ENCODE results near the gene NAP1L4. TPM values are rescaled to one million over a fixed set of nuclear protein-coding genes. Genes with fewer than 3 reads are reported as not detected.
A peak's percentile ranks its signal among the peaks of the same experiment; 100 is the strongest.

Gene NAP1L4
- total and polyA plus RNA-seq, 2 of the 4 experiments (the other 2 are of a cell fraction): 71.5 to 80.7 TPM

- 0 out of 2 replicates have a peak overlapping the region, but pooled peaks have one; percentile 9 for H3K4me2 ChIP-seq (ENCODE audit: low read depth, low read length)
- CTCF ChIA-PET: interaction anchor here (1.3 kb wide), 1 partner anchor 413 kb away, joined by 3 read pairs; no protein-coding TSS in a partner anchor
- H3K27me3 ChIP-seq (ENCODE audit: control insufficient read depth, insufficient read depth, low read length): no peaks in the 10 kb centered on the region
- H3K4ac ChIP-seq (ENCODE audit: low read depth, low read length): peak overlapping the region; percentile 45; the same call in 1 of the 2 replicates
- H3K79me1 ChIP-seq (ENCODE audit: low read depth in 1 of 2, low read length in 2 of 2): peaks cover 18 to 73% of the 10 kb centered on the region in 2 experiments
- no peak overlapping the region for H4K5ac ChIP-seq (ENCODE audit: low read depth, low read length)
- peak overlapping the region; percentile 14 for H2AK5ac ChIP-seq (ENCODE audit: low read depth, low read length)
- H4K20me1 ChIP-seq (ENCODE audit: insufficient read depth, low read length): peaks cover 7% of the 10 kb centered on the region; the same call in 1 of the 2 replicates
- intact Hi-C loops (cut with micrococcal nuclease) (no loop called here), dilution Hi-C loops (cut with HindIII; ENCODE audit: low sequenced_read_pairs, unreplicated experiment) (no loop called here), in situ Hi-C loops (cut with MboI; ENCODE audit: low sequenced_read_pairs) (no loop called here)
- no peak overlapping the region for H2BK120ac ChIP-seq (ENCODE audit: low read depth, low read length)
- BruUV-seq (replicated peaks): no TSS peak
- 60% methylated on average over 4 of the region's 8 CpGs; no CpG with 5 or more reads in 1 of the 2 experiments for WGBS, 2 experiments (ENCODE audit: extremely low coverage in 2 of 2, insufficient read length in 1 of 2)
- H3K4me3 ChIP-seq (ENCODE audit: insufficient read depth, low read depth, low read length): no peak overlapping the region
- no peak overlapping the region for H2AK9ac ChIP-seq (replicated peaks; ENCODE audit: low read depth, low read length, poor library complexity)
- H3K18ac ChIP-seq (ENCODE audit: low read depth, low read length): no peak overlapping the region
- no peaks in the 10 kb centered on the region for H3K9me3 ChIP-seq (ENCODE audit: control insufficient read depth, insufficient read depth, low read length)
- H4K91ac ChIP-seq (ENCODE audit: insufficient read depth, low read depth, low read length): no peak overlapping the region
- H2AFZ ChIP-seq (replicated peaks; ENCODE audit: low read length, poor library complexity): no peak overlapping the region
- peak overlapping the region; percentile 12 for H3K27ac ChIP-seq (ENCODE audit: insufficient read depth, low read length)
- no peak overlapping the region for H3K56ac ChIP-seq (ENCODE audit: extremely low read depth, insufficient read depth, low read length)
- peak overlapping the region; percentile 33 for H3K23ac ChIP-seq (ENCODE audit: low read depth, low read length)
- no peak overlapping the region; the same call in 1 of the 2 replicates for H3K14ac ChIP-seq (replicated peaks; ENCODE audit: low read depth, low read length)
- POLR2A ChIA-PET (ENCODE audit: unreplicated experiment): interaction anchor here (0.5 to 0.6 kb wide), 2 partner anchors 106 to 545 kb away, joined by 3 read pairs; partner anchors contain the start of gene TSSC4
- no peak overlapping the region for H2BK15ac ChIP-seq (ENCODE audit: low read depth, low read length)
- H3K9me1 ChIP-seq (ENCODE audit: insufficient read depth, low read length): peaks cover 8% of the 10 kb centered on the region
- H2BK20ac ChIP-seq (ENCODE audit: low read depth, low read length): peak overlapping the region; percentile 9; the same call in 1 of the 2 replicates
- H3K36me3 ChIP-seq (ENCODE audit: control insufficient read depth, insufficient read depth, low read length): peaks cover 33% of the 10 kb centered on the region
- DNase-seq (no peak), ATAC-seq (ENCODE audit: low read depth) (peak; percentile 6)
- no peak overlapping the region for H3K9ac ChIP-seq (ENCODE audit: low read depth, low read length)
- peak overlapping the region; percentile 13 for H2BK5ac ChIP-seq (ENCODE audit: low read depth, low read length, poor library complexity, severe bottlenecking)
- H3K4me1 ChIP-seq (ENCODE audit: control insufficient read depth, insufficient read depth, low read length): peaks cover 7% of the 10 kb centered on the region; the same call in 1 of the 2 replicates
- peak overlapping the region in 1 of 2 experiments; percentile 22; a peak in 1 of 4 replicates for H4K8ac ChIP-seq (ENCODE audit: low read depth in 2 of 2, low read length in 2 of 2)
- TF ChIP-seq FOS (IDR thresholded peaks at IDR 0.05; ENCODE audit: low read depth, low read length): no peak
- no peak for TF ChIP-seq RCOR1 (IDR thresholded peaks at IDR 0.05; ENCODE audit: insufficient replicate concordance, low read length)
- no peak for TF ChIP-seq MAFK (IDR thresholded peaks at IDR 0.05; ENCODE audit: low read depth, low read length)
- no peak for TF ChIP-seq POLR2A (IDR thresholded peaks at IDR 0.05; ENCODE audit: low read depth, low read length)
- no peak for TF ChIP-seq MXI1 (IDR thresholded peaks at IDR 0.05; ENCODE audit: borderline replicate concordance, low read depth, low read length)
- no peak for TF ChIP-seq RFX5 (IDR thresholded peaks at IDR 0.05; ENCODE audit: low read depth, low read length)
- no peak for TF ChIP-seq MAZ (IDR thresholded peaks at IDR 0.05; ENCODE audit: borderline replicate concordance, low read depth, low read length)
- no peak for TF ChIP-seq SMC3 (IDR thresholded peaks at IDR 0.05; ENCODE audit: low read depth, low read length)
- TF ChIP-seq, protein P1, sequence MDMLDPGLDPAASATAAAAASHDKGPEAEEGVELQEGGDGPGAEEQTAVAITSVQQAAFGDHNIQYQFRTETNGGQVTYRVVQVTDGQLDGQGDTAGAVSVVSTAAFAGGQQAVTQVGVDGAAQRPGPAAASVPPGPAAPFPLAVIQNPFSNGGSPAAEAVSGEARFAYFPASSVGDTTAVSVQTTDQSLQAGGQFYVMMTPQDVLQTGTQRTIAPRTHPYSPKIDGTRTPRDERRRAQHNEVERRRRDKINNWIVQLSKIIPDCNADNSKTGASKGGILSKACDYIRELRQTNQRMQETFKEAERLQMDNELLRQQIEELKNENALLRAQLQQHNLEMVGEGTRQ (IDR thresholded peaks at IDR 0.05; ENCODE audit: low read depth, low read length): no peak
- TF ChIP-seq NFE2L2 (IDR thresholded peaks at IDR 0.05; ENCODE audit: low read depth, low read length): no peak
- TF ChIP-seq, protein P2, sequence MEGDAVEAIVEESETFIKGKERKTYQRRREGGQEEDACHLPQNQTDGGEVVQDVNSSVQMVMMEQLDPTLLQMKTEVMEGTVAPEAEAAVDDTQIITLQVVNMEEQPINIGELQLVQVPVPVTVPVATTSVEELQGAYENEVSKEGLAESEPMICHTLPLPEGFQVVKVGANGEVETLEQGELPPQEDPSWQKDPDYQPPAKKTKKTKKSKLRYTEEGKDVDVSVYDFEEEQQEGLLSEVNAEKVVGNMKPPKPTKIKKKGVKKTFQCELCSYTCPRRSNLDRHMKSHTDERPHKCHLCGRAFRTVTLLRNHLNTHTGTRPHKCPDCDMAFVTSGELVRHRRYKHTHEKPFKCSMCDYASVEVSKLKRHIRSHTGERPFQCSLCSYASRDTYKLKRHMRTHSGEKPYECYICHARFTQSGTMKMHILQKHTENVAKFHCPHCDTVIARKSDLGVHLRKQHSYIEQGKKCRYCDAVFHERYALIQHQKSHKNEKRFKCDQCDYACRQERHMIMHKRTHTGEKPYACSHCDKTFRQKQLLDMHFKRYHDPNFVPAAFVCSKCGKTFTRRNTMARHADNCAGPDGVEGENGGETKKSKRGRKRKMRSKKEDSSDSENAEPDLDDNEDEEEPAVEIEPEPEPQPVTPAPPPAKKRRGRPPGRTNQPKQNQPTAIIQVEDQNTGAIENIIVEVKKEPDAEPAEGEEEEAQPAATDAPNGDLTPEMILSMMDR (conservative IDR thresholded peaks at IDR 0.05; ENCODE audit: low read depth, low read length): no peak
- no peak for TF ChIP-seq ELK1 (IDR thresholded peaks at IDR 0.05; ENCODE audit: borderline replicate concordance, low read depth, low read length)
- no peak for TF ChIP-seq RAD21 (IDR thresholded peaks at IDR 0.05; ENCODE audit: low read length)
- TF ChIP-seq CHD1 (IDR thresholded peaks at IDR 0.05; ENCODE audit: low read depth, low read length): no peak
- TF ChIP-seq CEBPB (IDR thresholded peaks at IDR 0.05; ENCODE audit: low read depth, low read length): no peak
Observed at GRCh38 chr11:2945757-2946287, 46.3 kb downstream of the NAP1L4 start.

Data from IMR-90 (cell line).